ENCODE results near the gene POU3F4. TPM values are rescaled to one million over a fixed set of nuclear protein-coding genes. Genes with fewer than 3 reads are reported as not detected.

Gene POU3F4
- total RNA-seq (1 to 10 TPM; 2.4 to 2.9 TPM), polyA plus RNA-seq (ENCODE audit: insufficient read length in 2 of 2) (10 to 100 TPM; 12.1 to 17.1 TPM)
- long read RNA-seq, donor 1, transcript POU3F4-202 (1 exons, 3,835 nt): major isoform, 23 of 26 reads
- long read RNA-seq, donor 1, partial matches to known transcripts: 0 of 26 reads
- long read RNA-seq, donor 1, other reads (novel, unspliced or antisense): 0 of 26 reads
- long read RNA-seq, donor 2, transcript POU3F4-202 (1 exons, 3,835 nt): major isoform, 17 of 17 reads
- long read RNA-seq, donor 2, partial matches to known transcripts: 0 of 17 reads
- long read RNA-seq, donor 2, other reads (novel, unspliced or antisense): 0 of 17 reads
- long read RNA-seq, donor 3, transcript POU3F4-202 (1 exons, 3,835 nt): major isoform, 13 of 13 reads
- long read RNA-seq, donor 3, partial matches to known transcripts: 0 of 13 reads
- long read RNA-seq, donor 3, other reads (novel, unspliced or antisense): 0 of 13 reads
- long read RNA-seq, donor 4: 0 reads

- no peaks in the 10 kb centered on the region for H3K36me3 ChIP-seq (ENCODE audit: control insufficient read depth, insufficient read depth, low read length)
- WGBS (ENCODE audit: insufficient coverage): 26% methylated on average over 24 of the region's 25 CpGs
- H3K27me3 ChIP-seq (ENCODE audit: control insufficient read depth, insufficient read depth, low read length): peaks cover 43% of the 10 kb centered on the region
- peak within 1 kb of the TSS; percentile 42 for H3K4me3 ChIP-seq (ENCODE audit: low read depth, low read length)
- DNase-seq (ENCODE audit: low read depth in 4 of 6, low spot score in 6 of 6): peak in 4 of 6 donors; percentile 67 to 96 (median 88)
- no peaks in the 10 kb centered on the region for H3K9me3 ChIP-seq (ENCODE audit: control insufficient read depth, insufficient read depth, low read length)
- H3K4me1 ChIP-seq (ENCODE audit: control insufficient read depth, insufficient read depth, low read length): peaks cover 14% of the 10 kb centered on the region
- peak within 1 kb of the TSS; percentile 44 for H3K27ac ChIP-seq (ENCODE audit: low read depth, low read length)
Measured at GRCh38 chrX:83508006-83508405, at the start of gene POU3F4. POU3F4 (plus strand) TSS chrX:83508290; CDS start chrX:83508325, 35 bp downstream.

GRCh38 chrX:83469551-83469950 lies 38.5 kb upstream of the POU3F4 start:
- Histone ChIP-seq H3K4me1 (ENCODE audit: control insufficient read depth, insufficient read depth, low read length) (no peaks in the 10 kb centered on the region), H3K4me3 (ENCODE audit: low read depth, low read length) (no peak overlapping the region), H3K27ac (ENCODE audit: low read depth, low read length) (no peak overlapping the region), H3K27me3 (ENCODE audit: control insufficient read depth, insufficient read depth, low read length) (no peaks in the 10 kb centered on the region), H3K36me3 (ENCODE audit: control insufficient read depth, insufficient read depth, low read length) (no peaks in the 10 kb centered on the region), H3K9me3 (ENCODE audit: control insufficient read depth, insufficient read depth, low read length) (no peaks in the 10 kb centered on the region)
- peak in 5 of 6 donors; percentile 0 to 65 (median 13) for DNase-seq (ENCODE audit: low read depth in 4 of 6, low spot score in 6 of 6)

- Histone ChIP-seq H3K9me3 (ENCODE audit: control insufficient read depth, insufficient read depth, low read length) (no peaks in the 10 kb centered on the region), H3K27me3 (ENCODE audit: control insufficient read depth, insufficient read depth, low read length) (peaks cover 2% of the 10 kb centered on the region), H3K27ac (ENCODE audit: low read depth, low read length) (no peak overlapping the region), H3K4me1 (ENCODE audit: control insufficient read depth, insufficient read depth, low read length) (no peaks in the 10 kb centered on the region), H3K36me3 (ENCODE audit: control insufficient read depth, insufficient read depth, low read length) (no peaks in the 10 kb centered on the region), H3K4me3 (ENCODE audit: low read depth, low read length) (no peak overlapping the region)
- no CpG with 5 or more reads among the region's 2 CpGs for WGBS (ENCODE audit: insufficient coverage)
- DNase-seq (ENCODE audit: low read depth in 4 of 6, low spot score in 6 of 6): no peak
Measured at GRCh38 chrX:83495898-83496297, 12.2 kb upstream of the POU3F4 start.

GRCh38 chrX:83501003-83501402 lies 7.1 kb upstream of the POU3F4 start:
- H3K9me3 ChIP-seq (ENCODE audit: control insufficient read depth, insufficient read depth, low read length): no peaks in the 10 kb centered on the region
- H3K27ac ChIP-seq (ENCODE audit: low read depth, low read length): peak overlapping the region; percentile 42
- no peaks in the 10 kb centered on the region for H3K4me1 ChIP-seq (ENCODE audit: control insufficient read depth, insufficient read depth, low read length)
- H3K27me3 ChIP-seq (ENCODE audit: control insufficient read depth, insufficient read depth, low read length): peaks cover 37% of the 10 kb centered on the region
- DNase-seq (ENCODE audit: low read depth in 4 of 6, low spot score in 6 of 6): peak in 1 of 6 donors; percentile 22
- no peaks in the 10 kb centered on the region for H3K36me3 ChIP-seq (ENCODE audit: control insufficient read depth, insufficient read depth, low read length)
- WGBS (ENCODE audit: insufficient coverage): 44% methylated on average over 4 of the region's 9 CpGs
- no peak overlapping the region for H3K4me3 ChIP-seq (ENCODE audit: low read depth, low read length)

- no peaks in the 10 kb centered on the region for H3K4me1 ChIP-seq (ENCODE audit: control insufficient read depth, insufficient read depth, low read length)
- H3K36me3 ChIP-seq (ENCODE audit: control insufficient read depth, insufficient read depth, low read length): no peaks in the 10 kb centered on the region
- WGBS (ENCODE audit: insufficient coverage): 28% methylated on average over 11 of the region's 11 CpGs
- DNase-seq (ENCODE audit: low read depth in 4 of 6, low spot score in 6 of 6): peak in 2 of 6 donors; percentile 63
- H3K4me3 ChIP-seq (ENCODE audit: low read depth, low read length): no peak overlapping the region
- H3K27ac ChIP-seq (ENCODE audit: low read depth, low read length): peak overlapping the region; percentile 42
- no peaks in the 10 kb centered on the region for H3K9me3 ChIP-seq (ENCODE audit: control insufficient read depth, insufficient read depth, low read length)
- peaks cover 37% of the 10 kb centered on the region for H3K27me3 ChIP-seq (ENCODE audit: control insufficient read depth, insufficient read depth, low read length)
Measured at GRCh38 chrX:83501530-83501929, 6.6 kb upstream of the POU3F4 start.

GRCh38 chrX:83504721-83505479 lies 3.2 kb upstream of the POU3F4 start:
- peak overlapping the region; percentile 31 for H3K27ac ChIP-seq (ENCODE audit: low read depth, low read length)
- peaks cover 54% of the 10 kb centered on the region for H3K27me3 ChIP-seq (ENCODE audit: control insufficient read depth, insufficient read depth, low read length)
- no peak overlapping the region for H3K4me3 ChIP-seq (ENCODE audit: low read depth, low read length)
- H3K4me1 ChIP-seq (ENCODE audit: control insufficient read depth, insufficient read depth, low read length): peaks cover 11% of the 10 kb centered on the region
- no peaks in the 10 kb centered on the region for H3K36me3 ChIP-seq (ENCODE audit: control insufficient read depth, insufficient read depth, low read length)
- no peaks in the 10 kb centered on the region for H3K9me3 ChIP-seq (ENCODE audit: control insufficient read depth, insufficient read depth, low read length)
- WGBS (ENCODE audit: insufficient coverage): 10% methylated on average over 2 of the region's 11 CpGs
- peak in 2 of 6 donors; percentile 75 to 82 for DNase-seq (ENCODE audit: low read depth in 4 of 6, low spot score in 6 of 6)

GRCh38 chrX:83508526-83509253 lies 600 bp downstream of the POU3F4 start:
- Histone ChIP-seq H3K9me3 (ENCODE audit: control insufficient read depth, insufficient read depth, low read length) (no peaks in the 10 kb centered on the region), H3K27ac (ENCODE audit: low read depth, low read length) (peak overlapping the region; percentile 44), H3K27me3 (ENCODE audit: control insufficient read depth, insufficient read depth, low read length) (peaks cover 38% of the 10 kb centered on the region), H3K36me3 (ENCODE audit: control insufficient read depth, insufficient read depth, low read length) (no peaks in the 10 kb centered on the region), H3K4me1 (ENCODE audit: control insufficient read depth, insufficient read depth, low read length) (peaks cover 14% of the 10 kb centered on the region), H3K4me3 (ENCODE audit: low read depth, low read length) (peak overlapping the region; percentile 42)
- DNase-seq (ENCODE audit: low read depth in 4 of 6, low spot score in 6 of 6): peak in 2 of 6 donors; percentile 63 to 70
- 28% methylated on average over 50 of the region's 50 CpGs for WGBS (ENCODE audit: insufficient coverage)

GRCh38 chrX:83509254-83509801 lies 1.2 kb downstream of the POU3F4 start:
- Histone ChIP-seq H3K4me3 (ENCODE audit: low read depth, low read length) (peak overlapping the region; percentile 42), H3K9me3 (ENCODE audit: control insufficient read depth, insufficient read depth, low read length) (no peaks in the 10 kb centered on the region), H3K27me3 (ENCODE audit: control insufficient read depth, insufficient read depth, low read length) (peaks cover 34% of the 10 kb centered on the region), H3K36me3 (ENCODE audit: control insufficient read depth, insufficient read depth, low read length) (no peaks in the 10 kb centered on the region), H3K27ac (ENCODE audit: low read depth, low read length) (peak overlapping the region; percentile 44), H3K4me1 (ENCODE audit: control insufficient read depth, insufficient read depth, low read length) (peaks cover 14% of the 10 kb centered on the region)
- peak in 1 of 6 donors; percentile 24 for DNase-seq (ENCODE audit: low read depth in 4 of 6, low spot score in 6 of 6)
- WGBS (ENCODE audit: insufficient coverage): 28% methylated on average over 16 of the region's 16 CpGs

GRCh38 chrX:83510510-83511062 lies 2.5 kb downstream of the POU3F4 start:
- peak overlapping the region; percentile 42 for H3K4me3 ChIP-seq (ENCODE audit: low read depth, low read length)
- H3K4me1 ChIP-seq (ENCODE audit: control insufficient read depth, insufficient read depth, low read length): peaks cover 14% of the 10 kb centered on the region
- H3K27me3 ChIP-seq (ENCODE audit: control insufficient read depth, insufficient read depth, low read length): peaks cover 32% of the 10 kb centered on the region
- no peaks in the 10 kb centered on the region for H3K9me3 ChIP-seq (ENCODE audit: control insufficient read depth, insufficient read depth, low read length)
- DNase-seq (ENCODE audit: low read depth in 4 of 6, low spot score in 6 of 6): peak in 2 of 6 donors; percentile 44 to 68
- 19% methylated on average over 14 of the region's 36 CpGs for WGBS (ENCODE audit: insufficient coverage)
- H3K36me3 ChIP-seq (ENCODE audit: control insufficient read depth, insufficient read depth, low read length): no peaks in the 10 kb centered on the region
- peak overlapping the region; percentile 50 for H3K27ac ChIP-seq (ENCODE audit: low read depth, low read length)
